HG02852 (cell line): ENCODE data around the gene ANKRD13A.

Source experiments
- ATAC-seq: cut with Tn5 transposase; IDR thresholded peaks from one replicate; pipeline ENCODE4 v1.9.1; 2021; ENCODE audit warnings: mild to moderate bottlenecking, moderate library complexity; ENCODE audit not compliant: unreplicated experiment

ANKRD13A gene

DNA sequence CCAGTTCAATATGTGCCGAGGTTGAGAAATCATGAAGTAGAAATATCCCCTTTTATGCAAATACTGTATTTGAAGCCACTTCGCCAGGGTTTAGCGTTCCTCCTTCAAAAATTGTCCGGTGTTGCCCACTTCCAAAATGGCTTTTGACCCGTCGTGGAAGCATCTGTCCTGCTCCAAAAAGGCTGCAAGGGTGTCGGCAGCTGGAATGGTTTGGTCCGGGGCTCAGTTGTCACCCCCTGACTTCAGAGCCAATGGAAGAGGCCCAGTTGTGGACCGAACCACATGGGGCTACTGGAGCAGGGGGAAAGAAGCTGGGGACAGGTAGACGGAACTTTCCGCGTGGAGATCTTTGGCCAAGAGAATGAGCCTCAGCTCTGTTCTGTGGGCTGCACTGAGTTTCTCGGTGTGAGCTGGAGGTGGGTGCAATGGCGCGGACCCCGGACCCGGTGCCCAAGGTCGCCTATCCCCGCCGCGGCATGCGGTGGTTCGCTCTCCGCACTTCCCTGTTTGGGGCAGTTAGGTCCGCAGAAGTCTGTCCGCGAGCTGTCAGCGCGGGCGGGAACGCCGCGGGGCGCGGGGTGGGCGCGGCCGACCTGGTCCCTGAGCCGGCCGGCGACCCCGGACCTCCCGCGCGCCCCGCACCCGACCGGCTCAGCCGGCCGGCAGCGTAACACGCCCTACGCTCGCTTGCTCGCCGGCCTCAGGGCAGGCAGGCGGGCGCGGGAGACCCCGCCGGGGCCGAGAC, at the start of gene ANKRD13A:
Gene ANKRD13A (plus strand): TSS at position 527 of the 745 bp plus-strand sequence. CDS start 259 bp downstream, outside the sequence.
- ATAC-seq = peak; percentile 49

DNA sequence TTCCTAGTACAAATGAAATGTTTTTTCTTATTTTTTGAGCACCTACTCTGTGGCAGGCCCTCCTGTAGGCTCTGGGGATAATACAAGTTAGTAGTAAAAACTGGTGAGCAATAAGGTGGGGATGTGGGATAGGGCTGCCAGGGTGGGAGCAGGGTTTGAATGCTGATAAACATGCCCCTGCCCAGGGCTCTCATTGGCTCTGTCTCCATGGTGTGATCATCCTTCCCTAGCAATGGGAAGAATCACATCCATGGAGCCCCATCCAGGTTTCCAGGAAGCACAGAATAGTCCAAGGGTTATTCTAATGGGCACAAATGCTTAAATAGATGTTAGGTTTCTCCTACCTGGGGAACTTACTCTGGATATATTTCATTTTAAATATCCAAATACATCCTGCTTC, 48.6 kb upstream of the ANKRD13A start:
- no peak for ATAC-seq

- no peak for ATAC-seq
These were observed 48.1 kb upstream of the ANKRD13A start for GRCh38 chr12:109951136-109951535.

DNA sequence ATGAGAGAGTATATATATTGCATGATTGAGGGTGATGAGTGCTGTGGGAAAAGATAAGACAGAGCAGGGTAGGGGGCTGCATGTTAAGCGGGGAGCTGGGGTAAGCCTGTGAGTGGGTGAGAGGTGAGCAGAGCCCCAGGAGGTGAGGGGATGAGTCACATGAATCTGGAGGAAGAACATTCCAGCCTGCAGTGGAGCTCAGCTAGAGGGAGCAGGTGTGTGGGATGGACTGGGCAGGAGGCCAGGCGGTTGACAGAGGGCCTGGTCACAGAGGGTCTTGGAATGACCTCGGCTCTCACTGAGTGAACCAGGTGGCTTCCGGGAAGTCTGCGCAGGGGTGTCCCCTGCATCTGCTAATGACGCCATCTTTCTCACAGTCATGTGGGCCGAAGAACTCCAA, 47.5 kb upstream of the ANKRD13A start:
- ATAC-seq = no peak

DNA sequence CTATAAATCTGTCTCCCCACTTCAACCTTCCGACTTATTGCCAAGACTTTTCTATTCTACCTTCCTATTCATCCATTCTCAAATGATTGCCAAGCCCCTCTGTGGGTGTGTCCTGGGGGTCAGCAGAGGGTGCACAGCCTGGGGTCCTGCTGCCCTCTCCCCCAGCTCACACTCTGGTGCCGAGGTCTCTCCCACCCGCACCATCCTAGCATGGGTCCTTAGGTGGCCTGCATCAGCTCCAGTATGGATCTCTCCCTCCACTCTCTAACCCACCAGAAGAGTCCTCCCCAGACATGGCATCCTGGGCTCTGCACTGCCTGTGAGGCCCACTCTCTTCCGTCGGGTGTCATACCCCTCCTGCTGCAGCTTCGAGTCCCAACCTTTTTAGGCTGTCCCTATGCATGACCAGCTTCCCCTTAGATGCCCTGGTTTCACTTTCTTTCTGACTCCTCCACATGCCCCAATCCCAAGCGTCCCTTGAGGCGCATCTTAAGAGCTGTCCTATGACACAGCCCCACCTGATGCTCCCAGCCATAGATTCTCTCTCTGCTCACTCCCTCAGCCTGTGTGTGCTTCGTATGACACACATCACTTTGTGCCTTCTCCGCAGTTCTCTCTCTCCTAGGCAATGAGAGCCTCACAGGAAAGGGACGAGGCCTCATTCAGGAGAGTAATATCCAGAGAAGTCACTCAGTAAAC, 46.9 kb upstream of the ANKRD13A start:
- ATAC-seq = peak; percentile 55

DNA sequence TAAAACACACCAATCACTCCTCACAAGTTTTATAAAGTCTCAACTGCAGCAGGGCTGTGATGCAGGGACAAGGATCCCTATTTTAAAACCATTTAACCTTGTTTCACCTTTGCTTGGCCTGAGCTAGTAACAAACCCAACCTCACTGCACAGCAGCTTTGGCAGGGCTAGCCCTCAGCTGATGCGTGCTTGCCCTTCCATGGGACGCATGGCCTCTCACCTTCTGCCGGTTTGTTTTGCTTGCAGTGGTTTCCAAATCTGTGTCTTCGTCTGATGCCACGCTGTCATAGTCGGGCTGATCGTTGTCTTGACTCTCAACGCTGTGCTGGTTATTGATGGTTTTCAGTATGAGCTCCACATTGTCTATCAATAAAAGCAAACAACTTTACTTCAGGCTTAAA, 46.4 kb upstream of the ANKRD13A start:
- ATAC-seq = no peak

DNA sequence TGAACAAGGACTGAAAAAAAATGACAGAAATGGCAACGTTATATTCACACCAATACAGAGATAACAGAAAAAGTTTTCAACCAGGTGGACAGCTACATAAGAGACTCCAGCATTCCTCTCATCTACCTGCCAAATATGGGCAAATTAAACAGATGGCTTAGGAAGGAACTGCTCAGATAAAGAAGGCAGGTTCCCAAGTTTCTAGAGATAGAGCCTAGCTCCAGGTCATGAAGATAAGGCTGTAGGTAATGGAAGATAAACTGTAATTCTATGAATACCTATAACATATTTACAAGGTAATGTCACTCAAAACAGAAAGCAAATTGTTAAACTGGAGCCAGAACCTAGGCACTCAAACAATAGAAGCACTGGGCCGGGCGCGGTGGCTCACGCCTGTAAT, 45.6 kb upstream of the ANKRD13A start:
- no peak for ATAC-seq

DNA sequence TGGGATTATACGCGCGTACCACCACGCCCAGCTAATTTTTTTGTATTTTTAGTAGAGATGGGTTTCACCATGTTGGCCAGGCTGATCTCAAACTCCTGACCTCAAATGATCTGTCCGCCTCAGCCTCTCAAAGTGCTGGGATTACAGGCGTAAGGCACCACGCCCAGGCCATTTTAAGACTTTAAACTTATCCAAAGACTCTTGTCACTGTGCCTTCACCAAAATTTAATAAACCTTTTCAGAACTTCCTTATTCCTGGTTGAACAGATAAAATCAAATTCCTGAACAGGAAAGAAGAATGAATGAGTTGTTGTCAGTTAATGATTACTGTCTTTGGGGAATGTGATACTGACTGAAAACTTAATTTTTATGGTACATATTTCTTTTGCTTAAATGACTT, 40.9 kb upstream of the ANKRD13A start:
- no peak for ATAC-seq

DNA sequence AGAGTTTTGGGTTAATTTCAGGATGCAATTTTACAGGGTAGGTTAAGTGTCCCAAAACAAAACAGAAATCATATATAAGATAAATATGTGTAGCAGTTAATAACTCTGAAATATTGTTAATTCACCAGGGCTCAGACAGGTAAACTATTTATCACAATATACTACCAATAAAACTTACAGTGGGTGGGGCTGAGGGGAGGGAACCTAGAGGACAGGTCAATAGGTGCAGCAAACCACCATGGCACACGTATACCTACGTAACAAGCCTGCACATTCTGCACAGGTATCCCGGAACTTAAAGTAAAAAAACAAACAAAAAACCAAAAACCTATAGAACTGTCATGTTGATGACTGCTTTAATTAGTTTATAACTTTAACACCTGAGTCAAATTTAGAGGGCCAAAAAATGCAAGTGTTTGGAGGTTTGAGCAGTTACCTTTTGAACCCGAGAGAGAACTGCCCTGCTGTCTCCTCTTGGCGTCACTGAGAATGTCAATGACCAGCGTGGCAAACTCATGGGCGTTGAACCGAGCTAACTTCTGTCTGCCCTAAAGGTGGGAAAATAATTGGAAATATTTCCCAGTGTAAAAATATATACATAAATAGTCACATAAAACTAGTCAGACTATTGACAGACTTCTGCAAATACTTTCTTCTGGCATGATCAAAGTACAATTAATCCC, 39.7 kb upstream of the ANKRD13A start:
- ATAC-seq = no peak

DNA sequence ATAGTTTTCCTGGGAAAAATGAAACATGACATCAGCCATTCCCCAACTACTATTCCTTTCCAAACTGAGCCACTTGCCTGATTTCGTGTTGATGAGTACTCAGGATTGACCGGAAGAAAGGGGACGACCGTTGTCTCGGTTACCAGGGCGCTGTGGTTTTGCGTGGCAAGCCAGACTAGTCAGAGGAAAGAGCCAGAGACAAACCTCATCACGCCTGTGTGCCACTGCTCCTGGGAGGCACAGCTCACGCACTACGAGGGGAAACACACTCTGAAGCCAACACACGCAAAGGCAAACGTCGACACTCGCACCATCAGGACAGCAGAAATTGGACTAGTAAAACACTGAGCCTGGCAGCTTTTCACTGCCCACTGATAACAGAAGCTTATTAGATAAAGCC, 38.0 kb upstream of the ANKRD13A start:
- ATAC-seq = no peak

- ATAC-seq = no peak
These were observed 37.6 kb upstream of the ANKRD13A start for GRCh38 chr12:109961612-109962011.

DNA sequence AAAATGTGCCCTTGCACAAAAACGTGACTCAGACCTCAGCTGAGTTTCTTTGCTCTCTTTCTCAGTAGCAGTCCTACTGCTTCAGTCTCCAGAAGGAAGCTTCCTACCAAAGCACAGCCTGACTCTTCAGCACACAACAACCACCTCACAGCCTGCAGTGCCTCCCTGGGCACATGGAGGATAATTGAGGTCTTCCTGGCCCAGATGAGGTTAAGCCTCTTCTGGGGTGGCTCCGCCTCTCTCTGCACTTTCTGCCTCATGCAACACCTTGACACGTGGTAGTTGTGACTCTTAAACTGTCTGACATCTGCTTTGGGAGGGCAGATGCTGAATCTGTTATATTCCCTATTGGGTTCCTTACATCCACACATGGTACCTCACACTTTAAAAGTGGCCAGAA, 36.8 kb upstream of the ANKRD13A start:
- no peak for ATAC-seq

DNA sequence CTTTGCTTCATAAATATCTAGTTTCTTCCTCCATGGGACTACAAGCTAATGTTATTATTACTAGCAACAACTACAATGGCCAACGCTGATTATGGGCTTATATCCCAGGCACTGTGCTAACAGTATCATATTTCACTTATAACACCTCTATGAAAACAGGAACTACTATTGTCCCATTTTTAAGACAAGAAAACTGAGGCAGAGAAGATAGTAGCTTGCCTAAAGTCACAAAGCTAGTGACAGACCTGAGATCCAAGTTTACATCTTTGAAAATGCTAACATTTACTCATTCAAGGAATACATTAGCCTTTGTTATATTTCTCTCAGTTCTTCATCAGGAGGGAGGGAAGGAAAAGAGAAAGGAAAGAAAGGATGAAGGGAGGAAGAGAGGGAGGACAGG, 35.9 kb upstream of the ANKRD13A start:
- no peak for ATAC-seq

- no peak for ATAC-seq
These were observed 35.3 kb upstream of the ANKRD13A start for GRCh38 chr12:109963743-109964429.

DNA sequence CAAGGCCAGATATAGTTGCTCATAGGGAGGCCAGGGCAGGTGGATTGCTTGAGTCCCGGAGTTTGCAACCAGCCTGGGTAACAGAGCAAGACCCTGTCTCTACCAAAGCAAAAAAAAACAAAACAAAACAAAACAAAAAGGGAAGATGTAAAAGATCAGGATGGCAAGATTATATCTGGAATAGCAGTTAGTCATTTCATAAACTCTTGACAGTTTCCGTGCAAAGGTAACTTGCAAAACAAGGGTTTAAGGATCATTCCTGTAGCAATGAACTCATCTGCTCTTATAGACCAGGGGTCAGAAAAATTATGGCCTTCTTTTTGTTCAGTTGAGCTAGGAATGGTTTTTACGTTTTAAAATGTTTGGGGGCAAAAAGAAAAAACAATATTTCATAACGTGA, 32.7 kb upstream of the ANKRD13A start:
- no peak for ATAC-seq

- no peak for ATAC-seq
These were observed 31.7 kb upstream of the ANKRD13A start for GRCh38 chr12:109967383-109968031.

- ATAC-seq = no peak
These were observed 31.2 kb upstream of the ANKRD13A start for GRCh38 chr12:109968032-109968420.

- no peak for ATAC-seq
These were observed 30.4 kb upstream of the ANKRD13A start for GRCh38 chr12:109968801-109969200.

DNA sequence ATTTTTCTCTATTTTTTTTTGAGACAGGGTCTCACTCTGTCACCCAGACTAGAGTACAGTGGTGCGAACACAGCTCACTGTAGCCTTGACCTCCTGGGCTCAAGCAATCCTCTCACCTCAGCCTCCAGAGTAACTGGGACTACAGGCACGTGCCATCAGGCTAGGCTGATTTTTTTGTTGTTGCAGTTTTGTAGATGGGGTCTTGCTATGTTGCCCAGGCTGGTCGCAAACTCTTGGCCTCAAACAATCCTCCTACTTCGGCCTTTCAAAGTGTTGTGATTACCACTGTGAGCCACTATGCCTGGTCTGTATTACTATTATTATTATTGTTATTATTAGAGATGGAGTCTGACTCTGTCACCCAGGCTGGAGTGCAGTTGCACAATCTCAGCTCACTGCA, 26.4 kb upstream of the ANKRD13A start:
- ATAC-seq = no peak

- no peak for ATAC-seq
These were observed 17.9 kb upstream of the ANKRD13A start for GRCh38 chr12:109981311-109981710.

GRCh38 chr12:109982210-109982609, 17.0 kb upstream of the ANKRD13A start:
- no peak for ATAC-seq
